ENCODE results near the gene MYLK4. TPM values are rescaled to one million over a fixed set of nuclear protein-coding genes. Genes with fewer than 3 reads are reported as not detected.

The MYLK4 gene
- total and polyA plus RNA-seq, 8 donors = 0.52 to 1.8 (median 1.2) TPM

GRCh38 chr6:2737885-2738284 lies 12.8 kb downstream of the MYLK4 start:
- ATAC-seq (no peak), DNase-seq (no peak)
- no peak for TF ChIP-seq CTCF (IDR thresholded peaks at IDR 0.05)
- Histone ChIP-seq H3K4me1 (peaks cover 0 to 9% of the 10 kb centered on the region in 2 donors), H3K36me3 (no peaks in the 10 kb centered on the region), H3K27me3 (no peaks in the 10 kb centered on the region), H3K4me3 (no peak overlapping the region), H3K27ac (no peak overlapping the region), H3K9me3 (no peaks in the 10 kb centered on the region)
- intact Hi-C loops (cut with DNase I) = no loop called here

- intact Hi-C loops (cut with DNase I) = no loop called here
- Histone ChIP-seq H3K4me1 (peaks cover 0 to 14% of the 10 kb centered on the region in 2 donors), H3K27me3 (no peaks in the 10 kb centered on the region), H3K36me3 (no peaks in the 10 kb centered on the region), H3K27ac (no peak overlapping the region), H3K9me3 (no peaks in the 10 kb centered on the region), H3K4me3 (no peak overlapping the region)
- DNase-seq (no peak), ATAC-seq (no peak)
- TF ChIP-seq CTCF (IDR thresholded peaks at IDR 0.05) = no peak
These were observed 16.1 kb downstream of the MYLK4 start for GRCh38 chr6:2734488-2735166.

- Histone ChIP-seq H3K36me3 (no peaks in the 10 kb centered on the region), H3K27ac (peak overlapping the region in 1 of 2 donors; percentile 56), H3K9me3 (no peaks in the 10 kb centered on the region), H3K4me1 (peaks cover 0 to 14% of the 10 kb centered on the region in 2 donors), H3K27me3 (no peaks in the 10 kb centered on the region), H3K4me3 (no peak overlapping the region)
- ATAC-seq = no peak
- DNase-seq = no peak
- TF ChIP-seq CTCF (IDR thresholded peaks at IDR 0.05) = no peak
- intact Hi-C loops (cut with DNase I) = no loop called here
These were observed 16.8 kb downstream of the MYLK4 start for GRCh38 chr6:2733736-2734480.

- Histone ChIP-seq H3K4me3 (no peak overlapping the region), H3K27me3 (no peaks in the 10 kb centered on the region), H3K36me3 (no peaks in the 10 kb centered on the region), H3K27ac (peak overlapping the region in 1 of 2 donors; percentile 56), H3K4me1 (peaks cover 0 to 14% of the 10 kb centered on the region in 2 donors), H3K9me3 (no peaks in the 10 kb centered on the region)
- peak in 3 of 4 donors; percentile 19 to 91 (median 79) for DNase-seq
- peak; percentile 87 for ATAC-seq
- intact Hi-C loops (cut with DNase I) = no loop called here
- TF ChIP-seq CTCF (IDR thresholded peaks at IDR 0.05) = no peak
These were observed 17.4 kb downstream of the MYLK4 start for GRCh38 chr6:2733324-2733723.

- no peaks in the 10 kb centered on the region for H3K36me3 ChIP-seq
- H3K4me1 ChIP-seq = peaks cover 0 to 14% of the 10 kb centered on the region in 2 donors
- intact Hi-C loops (cut with DNase I) = no loop called here
- no peaks in the 10 kb centered on the region for H3K9me3 ChIP-seq
- ATAC-seq (peak; percentile 28), DNase-seq (no peak)
- TF ChIP-seq CTCF (IDR thresholded peaks at IDR 0.05) = no peak
- peak overlapping the region in 1 of 2 donors; percentile 14 for H3K27ac ChIP-seq
- no peak overlapping the region for H3K4me3 ChIP-seq
- H3K27me3 ChIP-seq = no peaks in the 10 kb centered on the region
These were observed 18.1 kb downstream of the MYLK4 start for GRCh38 chr6:2732503-2733089.

All from left lung (tissue), 10 donors.